Natural killer cell (primary cell): Measurements from ENCODE around the gene CEL. TPM values are rescaled to one million over a fixed set of nuclear protein-coding genes. Genes with fewer than 3 reads are reported as not detected.

ENCODE experiments used
- ATAC-seq, 3 donors: fragments of 150-1000 bp in 2 of 3; fragments of 200-7000 bp in 1 of 3; cut with Tn5 transposase; 1 replicate in 1 of 3; 2 replicates in 2 of 3; pipeline ENCODE4 v1.10.0; 2021; ENCODE audit warnings: mild to moderate bottlenecking in 2 of 3, moderate library complexity in 2 of 3
- DNase-seq, 2 donors: peaks; one replicate each; pipeline versions ENCODE4 v3.0.0 to v3.0.0-alpha.2; 2013 to 2021; ENCODE audit warnings: mixed read lengths in 1 of 2
- H3K27ac ChIP-seq: one replicate; pipeline ENCODE4 v1.5.1; 2013; ENCODE audit warnings: mild to moderate bottlenecking, low read length
- H3K27me3 ChIP-seq: one replicate; pipeline ENCODE4 v1.6.1; 2013; ENCODE audit warnings: low read length; ENCODE audit not compliant: control insufficient read depth, insufficient read depth
- H3K36me3 ChIP-seq: one replicate; pipeline ENCODE4 v1.6.1; 2013; ENCODE audit warnings: low read length; ENCODE audit not compliant: control insufficient read depth, insufficient read depth
- H3K4me1 ChIP-seq: one replicate; pipeline ENCODE4 v1.6.1; 2013; ENCODE audit warnings: low read length; ENCODE audit not compliant: control insufficient read depth, insufficient read depth
- H3K4me3 ChIP-seq: one replicate; pipeline ENCODE4 v1.5.1; 2013; ENCODE audit warnings: low read length
- H3K9me3 ChIP-seq: one replicate; pipeline ENCODE4 v1.6.1; 2013; ENCODE audit warnings: low read length; ENCODE audit not compliant: control insufficient read depth, insufficient read depth
- H3K27ac Mint-ChIP-seq, 2 donors: one replicate each; pipeline ENCODE4 v1.8.0; 2022; ENCODE audit warnings: mild to moderate bottlenecking in 2 of 2, mixed read lengths in 2 of 2, moderate library complexity in 1 of 2
- H3K27me3 Mint-ChIP-seq, 2 donors: one replicate each; pipeline ENCODE4 v1.8.0; 2022; ENCODE audit warnings: low read depth in 2 of 2, mixed read lengths in 2 of 2
- H3K36me3 Mint-ChIP-seq: one replicate; pipeline ENCODE4 v1.8.0; 2022; ENCODE audit warnings: mixed read lengths
- H3K4me1 Mint-ChIP-seq, 2 donors: one replicate each; pipeline ENCODE4 v1.8.0; 2022; ENCODE audit warnings: mixed read lengths in 2 of 2
- H3K4me3 Mint-ChIP-seq: one replicate; pipeline ENCODE4 v1.8.0; 2022; ENCODE audit warnings: mild to moderate bottlenecking, moderate library complexity, mixed read lengths
- H3K9me3 Mint-ChIP-seq, 2 donors: one replicate each; pipeline ENCODE4 v1.8.0; 2022; ENCODE audit warnings: mixed read lengths in 2 of 2
- CTCF ChIP-seq: fragments of 200-600 bp; IDR thresholded peaks from one replicate; pipeline ENCODE4 v1.8.0; 2022; ENCODE audit warnings: antibody characterized with exemption
- whole genome bisulfite sequencing: methylation state at CpG from one replicate; pipeline ENCODE4 v1.1.7; 2013; ENCODE audit warnings: missing lambda C conversion rate; ENCODE audit not compliant: insufficient coverage; 5-methylcytosine and 5-hydroxymethylcytosine counted together
- intact Hi-C: fragments of 100-400 bp; cut with micrococcal nuclease; formaldehyde crosslinking; loops from one replicate; pipeline ENCODE4 v1.14.2; 2022
- total RNA-seq, 4 donors: library from RNA; stranded (reverse); fragments of 120-200 nt in 1 of 4; gene quantifications; one replicate each; pipeline versions ENCODE4 v1.2.3 to v1.2.4, GENCODE V29; 2013 to 2022

Gene CEL
- total RNA-seq, 3 donors from 2014 or later (not counting 1 experiment from before 2014, with no cell fraction given): 0.18 to 0.68 (median 0.42) TPM

GRCh38 chr9:133073086-133074014 is 11.6 kb downstream of the CEL start:
- TF ChIP-seq CTCF: no peak
- Histone ChIP-seq H3K27me3 (no peaks in the 10 kb centered on the region), H3K4me3 (no peak overlapping the region), H3K4me1 (no peaks in the 10 kb centered on the region), H3K27ac (no peak overlapping the region), H3K36me3 (no peaks in the 10 kb centered on the region), H3K9me3 (no peaks in the 10 kb centered on the region)
- H3K27ac Mint-ChIP-seq: no peak overlapping the region
- no peaks in the 10 kb centered on the region for H3K4me1 Mint-ChIP-seq
- ATAC-seq (no peak), DNase-seq (no peak)
- no peaks in the 10 kb centered on the region for H3K9me3 Mint-ChIP-seq
- H3K27me3 Mint-ChIP-seq: no peaks in the 10 kb centered on the region
- no peaks in the 10 kb centered on the region for H3K36me3 Mint-ChIP-seq
- intact Hi-C loops: no loop called here
- no peak overlapping the region for H3K4me3 Mint-ChIP-seq
- 94% methylated on average over 11 of the region's 12 CpGs for WGBS

GRCh38 chr9:133074111-133074651 is 12.4 kb downstream of the CEL start:
- no peaks in the 10 kb centered on the region for H3K9me3 ChIP-seq
- Mint-ChIP-seq H3K27ac (no peak overlapping the region), H3K36me3 (no peaks in the 10 kb centered on the region), H3K4me1 (no peaks in the 10 kb centered on the region), H3K27me3 (no peaks in the 10 kb centered on the region), H3K9me3 (no peaks in the 10 kb centered on the region), H3K4me3 (no peak overlapping the region)
- H3K27ac ChIP-seq: no peak overlapping the region
- H3K36me3 ChIP-seq: no peaks in the 10 kb centered on the region
- DNase-seq (no peak), ATAC-seq (no peak)
- 87% methylated on average over 8 of the region's 8 CpGs for whole genome bisulfite sequencing
- H3K4me1 ChIP-seq: no peaks in the 10 kb centered on the region
- no peaks in the 10 kb centered on the region for H3K27me3 ChIP-seq
- intact Hi-C loops: no loop called here
- no peak overlapping the region for H3K4me3 ChIP-seq
- no peak for TF ChIP-seq CTCF

GRCh38 chr9:133075925-133076630 is 14.3 kb downstream of the CEL start:
- intact Hi-C loops: no loop called here
- no peaks in the 10 kb centered on the region for H3K4me1 Mint-ChIP-seq
- TF ChIP-seq CTCF: no peak

More at GRCh38 chr9:133075925-133076630, 14.3 kb downstream of the CEL start:
- no peak overlapping the region for H3K4me3 Mint-ChIP-seq
- H3K36me3 ChIP-seq: no peaks in the 10 kb centered on the region
- H3K27ac Mint-ChIP-seq: no peak overlapping the region
- no peak overlapping the region for H3K4me3 ChIP-seq
- DNase-seq (no peak), ATAC-seq (no peak)
- H3K4me1 ChIP-seq: no peaks in the 10 kb centered on the region
- no peaks in the 10 kb centered on the region for H3K9me3 ChIP-seq
- H3K9me3 Mint-ChIP-seq: no peaks in the 10 kb centered on the region
- WGBS: 96% methylated on average over 3 of the region's 4 CpGs
- H3K27me3 ChIP-seq: no peaks in the 10 kb centered on the region
- H3K27ac ChIP-seq: no peak overlapping the region
- no peaks in the 10 kb centered on the region for H3K36me3 Mint-ChIP-seq
- peaks cover 0 to 6% of the 10 kb centered on the region in 2 donors for H3K27me3 Mint-ChIP-seq
